Raji (cell line): ENCODE data around the gene SOBP.

Experiments
- POLR2A ChIP-seq: IDR thresholded peaks from 2 replicates; pipeline ENCODE4 v1.6.1; 2011; ENCODE audit warnings: low read depth, low read length, control low read depth; ENCODE audit not compliant: insufficient read depth

SOBP gene

GRCh38 chr6:107626645-107627044 lies 136.7 kb downstream of the SOBP start:
- no peak for TF ChIP-seq POLR2A

GRCh38 chr6:107627969-107628368 lies 138.1 kb downstream of the SOBP start:
- no peak for TF ChIP-seq POLR2A

GRCh38 chr6:107628878-107629277 lies 139.0 kb downstream of the SOBP start:
- no peak for TF ChIP-seq POLR2A

- no peak for TF ChIP-seq POLR2A
Observed at GRCh38 chr6:107629548-107630129, 139.7 kb downstream of the SOBP start.

GRCh38 chr6:107630348-107630977 lies 140.5 kb downstream of the SOBP start:
- no peak for TF ChIP-seq POLR2A

- TF ChIP-seq POLR2A = no peak
Observed at GRCh38 chr6:107632381-107633136, 142.6 kb downstream of the SOBP start.

GRCh38 chr6:107633680-107634323 lies 143.9 kb downstream of the SOBP start:
- no peak for TF ChIP-seq POLR2A

GRCh38 chr6:107634324-107635056 lies 144.6 kb downstream of the SOBP start:
- no peak for TF ChIP-seq POLR2A

- TF ChIP-seq POLR2A = no peak
Observed at GRCh38 chr6:107635057-107635515, 145.2 kb downstream of the SOBP start.

GRCh38 chr6:107636486-107636885 lies 146.6 kb downstream of the SOBP start:
- TF ChIP-seq POLR2A = no peak

GRCh38 chr6:107637316-107638315 lies 147.7 kb downstream of the SOBP start:
- TF ChIP-seq POLR2A = no peak

GRCh38 chr6:107638493-107638892 lies 148.6 kb downstream of the SOBP start:
- TF ChIP-seq POLR2A = no peak

- no peak for TF ChIP-seq POLR2A
Observed at GRCh38 chr6:107639511-107639910, 149.6 kb downstream of the SOBP start.

- no peak for TF ChIP-seq POLR2A
Observed at GRCh38 chr6:107641071-107641470, 151.2 kb downstream of the SOBP start.

GRCh38 chr6:107641500-107641941 lies 151.6 kb downstream of the SOBP start:
- TF ChIP-seq POLR2A = no peak
